DMS 273 (cell line): ENCODE results near the gene CATSPERZ.
A peak's percentile ranks its signal among the peaks of the same experiment; 100 is the strongest.

Experiments
- DNase-seq: peaks from one replicate; lab custom pipeline; 2025; ENCODE audit not compliant: unreplicated experiment; lab: John Stamatoyannopoulos, UW

Gene CATSPERZ, protein sequence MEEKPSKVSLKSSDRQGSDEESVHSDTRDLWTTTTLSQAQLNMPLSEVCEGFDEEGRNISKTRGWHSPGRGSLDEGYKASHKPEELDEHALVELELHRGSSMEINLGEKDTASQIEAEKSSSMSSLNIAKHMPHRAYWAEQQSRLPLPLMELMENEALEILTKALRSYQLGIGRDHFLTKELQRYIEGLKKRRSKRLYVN

GRCh38 chr11:64299847-64300648 lies at the start of gene CATSPERZ:
Gene CATSPERZ, plus strand, starts transcription at chr11:64300358. Its CDS starts 53 bp downstream, at chr11:64300411.
- DNase-seq: no peak

- peak; percentile 57 for DNase-seq
Observed at GRCh38 chr11:64250415-64251015, 49.6 kb upstream of the CATSPERZ start.

DNA sequence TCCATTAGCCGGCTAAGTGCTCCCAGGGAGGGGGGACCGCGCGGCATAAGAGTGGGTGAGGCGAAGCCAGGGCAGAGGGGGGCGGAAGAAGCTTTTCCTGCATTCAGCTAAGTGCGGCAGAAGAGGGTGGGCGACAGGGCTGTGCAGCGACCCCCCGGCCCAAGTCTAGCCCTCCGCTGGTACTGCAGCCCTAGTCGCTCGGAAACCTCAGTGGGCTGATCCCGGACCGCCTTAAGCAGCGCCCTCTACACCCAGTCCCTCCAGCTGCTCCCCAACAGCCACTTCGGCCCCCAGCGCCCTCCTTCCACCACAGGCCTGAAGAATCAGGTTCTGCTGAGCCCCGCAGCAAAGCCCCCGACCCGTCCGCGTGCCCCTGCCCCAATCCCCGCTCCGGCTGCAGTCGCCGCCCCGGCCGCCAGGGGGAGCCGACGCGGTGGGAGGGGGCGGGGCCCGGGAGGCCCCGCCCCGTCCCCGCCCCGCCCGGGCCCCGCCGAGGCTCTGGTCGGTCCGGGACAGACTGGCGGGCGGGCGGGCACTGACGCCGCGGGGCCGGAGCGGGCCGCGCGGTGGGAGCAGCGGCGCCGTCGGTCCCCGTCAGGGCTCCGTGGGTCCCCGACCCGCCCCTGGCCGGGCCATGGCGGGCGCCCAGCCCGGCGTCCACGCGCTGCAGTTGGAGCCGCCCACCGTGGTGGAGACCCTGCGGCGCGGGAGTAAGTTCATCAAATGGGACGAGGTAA lies 49.0 kb upstream of the CATSPERZ start, which contains the start of gene PLCB3:
Gene PLCB3 (plus strand): TSS at position 515 of the 737 bp plus-strand sequence. CDS start 120 bp downstream, at position 635.
- DNase-seq: peak; percentile 75

DNA sequence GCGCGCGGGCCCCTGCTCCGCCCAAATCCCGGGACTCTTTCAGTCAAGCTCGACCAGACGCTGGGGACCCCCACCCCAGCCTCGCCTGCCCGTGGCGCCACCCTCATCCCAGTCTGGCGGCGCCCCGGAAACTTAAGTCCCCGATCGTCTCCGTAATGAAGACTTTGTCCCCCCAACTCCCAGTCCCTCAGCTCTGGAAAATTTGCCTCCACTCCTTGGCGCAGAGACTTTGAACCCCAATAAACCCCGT lies 48.5 kb upstream of the CATSPERZ start:
- no peak for DNase-seq

DNA sequence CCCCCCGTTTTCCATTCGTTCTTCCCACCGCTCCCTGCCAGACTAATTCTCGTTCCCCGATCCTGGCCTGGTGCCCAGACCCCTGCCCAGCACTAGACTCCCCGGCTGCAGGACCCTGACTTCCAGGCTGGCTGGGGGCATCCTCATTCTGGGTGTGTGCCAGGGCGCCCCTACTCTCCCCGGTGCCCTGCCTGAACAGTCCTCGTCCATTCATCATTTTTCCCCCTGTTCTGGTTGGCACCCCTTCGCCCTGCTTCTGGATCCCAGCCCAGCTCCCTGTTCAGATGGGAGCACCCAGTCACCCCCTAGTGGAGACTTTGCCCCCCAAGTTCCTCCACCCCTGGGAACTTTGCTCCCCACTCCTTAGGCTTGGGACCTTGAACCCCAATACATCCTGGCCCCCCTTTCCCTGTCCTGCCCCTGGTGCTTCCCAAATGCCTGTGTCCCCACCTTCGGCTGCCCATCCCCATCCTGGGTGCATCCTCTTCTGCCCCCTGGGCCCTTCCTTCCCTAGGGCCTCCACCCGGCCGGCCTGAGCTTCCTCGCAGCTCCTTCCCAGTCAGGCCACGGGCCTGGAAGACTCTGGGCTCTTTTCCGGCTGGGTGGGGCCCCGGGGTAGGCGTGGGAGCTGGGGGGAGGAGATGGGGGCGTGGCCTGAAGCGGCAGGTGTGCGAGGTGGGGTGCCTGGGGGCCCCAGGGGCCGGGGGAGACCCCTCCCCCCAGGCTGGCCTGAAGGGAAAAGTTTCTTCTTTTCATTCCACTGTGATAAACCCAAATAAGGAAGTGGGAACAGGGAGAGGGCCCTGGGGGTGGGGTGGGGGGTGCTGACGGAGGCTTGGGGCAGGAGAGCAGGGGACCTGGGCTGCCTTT lies 47.9 kb upstream of the CATSPERZ start:
- DNase-seq: no peak

DNA sequence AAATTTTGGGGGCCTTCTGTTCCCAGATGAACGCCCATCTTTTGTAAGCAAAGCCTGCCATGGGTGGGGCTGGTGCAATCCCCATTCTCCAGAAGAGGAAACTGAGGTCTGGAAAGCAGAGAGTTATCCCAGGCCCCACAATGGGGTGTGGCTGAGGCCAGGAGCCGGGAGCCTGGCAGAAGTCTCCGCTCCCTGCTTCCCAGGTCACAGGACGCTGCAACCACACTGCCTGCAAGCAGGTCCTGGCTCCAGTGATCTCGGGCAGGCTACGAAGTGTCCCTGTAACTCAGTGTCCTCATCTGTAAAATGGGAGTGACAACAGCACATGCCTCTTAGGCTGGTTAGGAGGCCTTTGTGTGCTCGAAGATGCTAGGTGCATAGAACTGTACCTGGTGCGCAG lies 47.1 kb upstream of the CATSPERZ start:
- no peak for DNase-seq

DNA sequence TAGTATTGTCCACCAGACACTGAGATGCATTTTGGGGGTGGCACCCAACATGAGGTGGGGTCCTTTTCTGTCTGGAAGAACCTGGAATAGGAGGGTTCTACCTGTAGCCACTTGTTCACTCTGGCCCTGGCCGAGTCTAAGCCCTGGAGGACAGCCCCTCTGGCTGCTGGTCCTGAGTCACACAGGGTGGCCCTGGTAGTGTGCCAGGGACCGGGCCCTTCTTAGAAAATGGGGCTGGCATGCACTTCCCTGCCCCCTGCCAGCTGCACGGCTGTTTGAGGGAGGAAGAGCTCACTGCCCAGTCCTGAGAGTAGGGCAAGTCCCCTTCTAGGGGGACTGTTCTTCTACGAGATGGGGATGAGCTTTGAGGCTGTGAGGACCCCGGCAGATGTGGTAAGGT lies 46.7 kb upstream of the CATSPERZ start:
- DNase-seq: no peak

DNA sequence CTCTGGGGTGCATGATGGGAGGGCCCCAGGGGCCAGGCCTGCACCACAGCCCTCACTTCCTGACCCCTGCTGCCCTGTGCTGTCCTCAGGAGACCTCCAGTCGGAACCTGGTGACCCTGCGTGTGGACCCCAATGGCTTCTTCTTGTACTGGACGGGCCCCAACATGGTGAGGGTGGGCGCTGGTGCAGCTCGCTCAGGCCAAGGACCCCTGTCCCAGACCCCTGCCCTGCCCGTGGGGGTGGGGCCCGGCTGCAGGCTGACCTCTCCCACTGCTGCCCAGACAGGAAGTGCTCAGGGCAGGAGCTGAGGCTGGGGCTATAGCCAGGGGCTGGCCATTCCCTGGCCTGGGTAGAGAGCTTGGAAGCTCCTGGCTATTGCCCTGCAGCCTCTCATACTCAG lies 45.8 kb upstream of the CATSPERZ start:
- DNase-seq: no peak

DNA sequence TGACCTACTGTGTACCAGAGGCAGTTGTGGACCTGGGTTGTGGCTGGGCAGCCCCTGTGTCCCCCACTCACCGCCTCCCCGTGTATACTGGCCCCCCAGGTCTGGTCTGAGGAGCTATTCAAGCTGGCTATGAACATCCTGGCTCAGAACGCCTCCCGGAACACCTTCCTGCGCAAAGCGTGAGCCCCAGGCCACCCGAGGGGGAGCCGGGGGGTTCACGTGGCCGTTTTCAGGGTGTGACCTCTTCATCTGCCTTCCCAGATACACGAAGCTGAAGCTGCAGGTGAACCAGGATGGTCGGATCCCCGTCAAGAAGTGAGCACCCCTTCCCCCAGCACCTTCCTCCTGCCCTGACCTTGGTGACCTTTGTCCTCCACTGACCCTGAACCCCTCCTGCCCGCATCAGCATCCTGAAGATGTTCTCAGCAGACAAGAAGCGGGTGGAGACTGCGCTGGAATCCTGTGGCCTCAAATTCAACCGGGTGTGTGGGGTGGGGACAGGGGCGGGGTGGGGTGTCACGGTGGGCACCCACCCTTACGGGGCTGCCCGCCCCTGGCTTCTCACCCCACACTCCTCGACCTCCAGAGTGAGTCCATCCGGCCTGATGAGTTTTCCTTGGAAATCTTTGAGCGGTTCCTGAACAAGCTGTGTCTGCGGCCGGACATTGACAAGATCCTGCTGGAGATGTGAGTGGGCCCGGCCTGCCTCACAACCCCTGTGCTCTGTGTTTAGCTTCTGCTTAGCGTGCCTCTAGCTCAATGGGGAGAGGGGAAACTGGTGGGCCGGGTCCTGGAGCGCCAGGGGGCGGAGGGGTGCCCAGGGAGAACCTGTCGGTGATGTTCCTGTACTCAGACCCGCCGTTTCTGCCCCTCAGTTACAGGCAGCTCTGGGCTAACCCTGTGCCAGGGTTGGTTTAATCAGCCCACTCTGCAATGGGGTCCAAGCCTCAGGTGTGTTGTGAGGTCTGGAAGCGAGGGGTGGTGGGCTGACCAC lies 44.7 kb upstream of the CATSPERZ start:
- DNase-seq: no peak

GRCh38 chr11:64256300-64256699 lies 43.9 kb upstream of the CATSPERZ start:
- DNase-seq: no peak

DNA sequence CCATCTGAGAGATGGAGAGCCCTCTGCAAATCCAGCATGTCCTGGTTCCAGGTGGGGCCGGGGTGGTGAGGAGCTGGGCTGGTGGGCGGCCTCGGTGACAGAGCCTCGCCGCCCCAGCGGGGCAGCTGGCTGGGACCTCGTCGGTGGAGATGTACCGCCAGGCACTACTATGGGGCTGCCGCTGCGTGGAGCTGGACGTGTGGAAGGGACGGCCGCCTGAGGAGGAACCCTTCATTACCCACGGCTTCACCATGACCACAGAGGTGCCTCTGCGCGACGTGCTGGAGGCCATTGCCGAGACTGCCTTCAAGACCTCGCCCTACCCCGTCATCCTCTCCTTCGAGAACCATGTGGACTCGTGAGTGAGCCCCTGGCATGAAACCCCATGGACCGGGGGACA lies 41.8 kb upstream of the CATSPERZ start:
- DNase-seq: no peak

GRCh38 chr11:64258946-64259532 lies 41.1 kb upstream of the CATSPERZ start:
- no peak for DNase-seq

- DNase-seq: no peak
Observed at GRCh38 chr11:64259533-64260067, 40.6 kb upstream of the CATSPERZ start.

- no peak for DNase-seq
Observed at GRCh38 chr11:64260147-64260708, 39.9 kb upstream of the CATSPERZ start.

DNA sequence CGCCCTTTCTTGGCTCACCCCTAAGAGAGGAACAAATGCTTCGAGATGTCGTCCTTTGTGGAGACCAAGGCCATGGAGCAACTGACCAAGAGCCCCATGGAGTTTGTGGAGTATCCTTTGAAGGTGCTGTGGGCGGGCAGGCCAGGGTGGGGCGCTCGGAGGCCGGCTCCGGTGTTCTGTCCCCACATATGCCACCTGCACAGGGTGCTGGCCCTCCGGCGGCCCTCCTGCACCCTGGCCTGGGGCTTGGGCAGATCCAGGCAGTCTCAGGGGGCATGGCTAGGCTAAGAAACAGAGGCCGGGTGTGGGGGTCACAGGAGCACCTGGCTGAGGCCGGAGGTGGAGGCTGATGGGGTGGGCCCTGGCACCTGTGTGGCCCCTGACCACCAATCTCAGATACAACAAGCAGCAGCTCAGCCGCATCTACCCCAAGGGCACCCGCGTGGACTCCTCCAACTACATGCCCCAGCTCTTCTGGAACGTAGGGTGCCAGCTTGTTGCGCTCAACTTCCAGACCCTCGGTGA lies 38.5 kb upstream of the CATSPERZ start:
- no peak for DNase-seq

DNA sequence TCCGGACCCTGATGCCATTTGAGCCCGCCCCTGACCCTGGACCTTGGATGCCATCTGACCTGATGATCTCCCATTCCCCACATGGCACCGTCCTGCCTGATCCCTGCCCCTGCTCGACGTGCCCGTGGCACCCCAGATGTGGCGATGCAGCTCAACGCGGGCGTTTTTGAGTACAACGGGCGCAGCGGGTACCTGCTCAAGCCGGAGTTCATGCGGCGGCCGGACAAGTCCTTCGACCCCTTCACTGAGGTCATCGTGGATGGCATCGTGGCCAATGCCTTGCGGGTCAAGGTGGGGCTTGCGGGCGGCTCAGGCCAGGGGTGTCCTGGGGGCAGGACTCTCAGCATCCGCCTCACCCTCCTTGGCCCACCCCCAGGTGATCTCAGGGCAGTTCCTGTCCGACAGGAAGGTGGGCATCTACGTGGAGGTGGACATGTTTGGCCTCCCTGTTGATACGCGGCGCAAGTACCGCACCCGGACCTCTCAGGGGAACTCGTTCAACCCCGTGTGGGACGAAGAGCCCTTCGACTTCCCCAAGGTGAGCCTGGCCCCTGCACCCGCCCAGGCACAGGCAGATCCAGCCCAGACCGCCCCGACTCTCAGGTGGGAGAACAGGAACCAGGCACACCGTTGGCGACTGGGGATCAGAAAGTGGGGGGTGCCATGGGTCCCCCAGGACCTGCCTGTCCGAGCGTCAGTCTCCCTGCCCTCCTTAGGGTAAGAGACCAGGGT lies 37.7 kb upstream of the CATSPERZ start:
- DNase-seq: no peak

DNA sequence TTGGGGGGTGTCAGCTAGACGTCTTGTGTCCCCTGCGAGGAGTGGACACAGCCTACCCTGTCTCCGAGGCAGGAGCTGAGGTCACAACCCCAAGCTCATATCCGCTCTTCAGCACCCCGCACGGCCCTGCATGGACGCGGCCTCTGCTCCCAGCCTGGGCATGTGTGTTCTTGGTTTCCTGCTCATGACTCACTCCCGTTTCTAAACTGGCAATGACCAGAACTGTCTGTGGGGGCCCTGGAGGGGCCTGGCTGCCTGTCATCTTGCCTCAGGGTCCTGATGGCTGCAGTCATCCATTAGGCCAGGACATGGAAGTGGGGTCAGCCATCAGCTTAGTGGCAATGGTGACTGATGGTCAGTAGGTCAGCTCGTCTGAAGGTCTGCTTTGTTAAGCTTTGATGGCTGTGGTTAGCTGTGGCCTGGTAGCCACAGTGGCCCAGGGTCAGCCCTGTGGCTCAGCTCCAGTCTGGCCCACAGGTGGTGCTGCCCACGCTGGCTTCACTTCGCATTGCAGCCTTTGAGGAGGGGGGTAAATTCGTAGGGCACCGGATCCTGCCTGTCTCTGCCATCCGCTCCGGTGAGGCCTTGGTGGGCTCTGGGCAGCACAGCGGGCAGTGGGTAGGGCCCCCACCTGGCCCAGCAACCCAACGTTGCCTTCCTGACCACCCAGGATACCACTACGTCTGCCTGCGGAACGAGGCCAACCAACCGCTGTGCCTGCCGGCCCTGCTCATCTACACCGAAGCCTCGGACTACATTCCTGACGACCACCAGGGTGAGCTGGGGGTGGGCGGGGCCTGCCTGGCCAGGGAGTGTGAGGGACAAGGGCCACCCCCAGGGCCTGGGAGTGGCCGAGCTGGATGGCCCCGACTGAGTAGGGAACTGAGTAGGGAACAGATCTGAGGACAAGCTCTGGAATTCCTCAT lies 36.9 kb upstream of the CATSPERZ start:
- no peak for DNase-seq
